Hindlimb muscle (tissue), 1 donor: Measurements from ENCODE around the gene NT5C1A. TPM values are rescaled to one million over a fixed set of nuclear protein-coding genes. Genes with fewer than 3 reads are reported as not detected.

Source experiments
- polyA plus RNA-seq: library from polyadenylated mRNA; unstranded; fragments of 120-200 nt; gene quantifications from one replicate; pipeline ENCODE4 v1.2.1, GENCODE V29; 2013; ENCODE audit not compliant: insufficient read length

The NT5C1A gene
- polyA plus RNA-seq, 1 donor, result 12.8 TPM

Other genes starting within 250 kb of the NT5C1A start
- gene BMP8A, start 180.5 kb downstream of the NT5C1A start, polyA plus RNA-seq, result 0.53 TPM
- gene PABPC4, start 95.3 kb downstream of the NT5C1A start, polyA plus RNA-seq, result 538 TPM
- gene HEYL, start 32.5 kb downstream of the NT5C1A start, polyA plus RNA-seq, result 56.8 TPM
- 1.8 TPM for gene HPCAL4, start 19.3 kb upstream of the NT5C1A start, polyA plus RNA-seq
- 41.6 TPM for gene PPIE, start 66.8 kb upstream of the NT5C1A start, polyA plus RNA-seq
- 0.37 TPM for gene OXCT2, start 99.2 kb upstream of the NT5C1A start, polyA plus RNA-seq
- gene BMP8B, start 116.8 kb upstream of the NT5C1A start, polyA plus RNA-seq, result 1.5 TPM
- 17.2 TPM for gene TRIT1, start 211.4 kb upstream of the NT5C1A start, polyA plus RNA-seq
- gene MYCL, start 229.8 kb upstream of the NT5C1A start, polyA plus RNA-seq, result 2.6 TPM